Neural progenitor cell (in vitro differentiated cells): ENCODE results near the gene PPHLN1. TPM values are rescaled to one million over a fixed set of nuclear protein-coding genes. Genes with fewer than 3 reads are reported as not detected.

Experiments
- DNase-seq: peaks from one replicate; pipeline ENCODE4 v3.0.0-alpha.2; 2016; ENCODE audit warnings: low spot score
- H2AFZ ChIP-seq: fragments of 200-600 bp; sonication (generic); replicated peaks from 2 replicates; pipeline ENCODE4 v1.6.1; 2016; ENCODE audit warnings: antibody characterized with exemption
- H3F3A ChIP-seq: fragments of 200-600 bp; sonication (generic); 2 replicates; pipeline ENCODE4 v1.6.1; 2016; ENCODE audit warnings: antibody characterized with exemption, low read depth
- H3K27ac ChIP-seq: fragments of 200-600 bp; sonication (generic); 2 replicates; pipeline ENCODE4 v1.5.1; 2016; ENCODE audit warnings: mild to moderate bottlenecking
- H3K27me3 ChIP-seq: fragments of 200-600 bp; sonication (generic); 2 replicates; pipeline ENCODE4 v1.6.1; 2016; ENCODE audit warnings: mild to moderate bottlenecking, moderate library complexity
- H3K36me3 ChIP-seq: fragments of 200-600 bp; sonication (generic); 2 replicates; pipeline ENCODE4 v1.5.1; 2016
- H3K4me1 ChIP-seq: fragments of 200-600 bp; sonication (generic); 2 replicates; pipeline ENCODE4 v1.6.1; 2016; ENCODE audit warnings: mixed run types
- H3K4me2 ChIP-seq: fragments of 200-600 bp; sonication (generic); 2 replicates; pipeline ENCODE4 v1.6.1; 2016
- H3K4me3 ChIP-seq: fragments of 200-600 bp; sonication (generic); 2 replicates; pipeline ENCODE4 v1.5.1; 2016
- H3K79me2 ChIP-seq: fragments of 200-600 bp; sonication (generic); 2 replicates; pipeline ENCODE4 v1.6.1; 2016; ENCODE audit warnings: low read depth
- H3K9ac ChIP-seq: fragments of 200-600 bp; sonication (generic); 2 replicates; pipeline ENCODE4 v1.6.1; 2016
- H3K9me3 ChIP-seq: fragments of 200-600 bp; sonication (generic); 2 replicates; pipeline ENCODE4 v1.5.1; 2016; ENCODE audit warnings: low read depth
- H4K20me1 ChIP-seq: fragments of 200-600 bp; sonication (generic); 2 replicates; pipeline ENCODE4 v1.6.1; 2016; ENCODE audit warnings: low read depth
- H3K27ac Mint-ChIP-seq: 3 replicates; pipeline ENCODE4 v1.8.0; 2021; ENCODE audit warnings: mixed read lengths
- H3K27me3 Mint-ChIP-seq: 2 replicates; pipeline ENCODE4 v1.8.0; 2022; ENCODE audit warnings: low read depth, mild to moderate bottlenecking, inconsistent platforms, moderate library complexity, mixed read lengths; ENCODE audit not compliant: insufficient read depth
- H3K36me3 Mint-ChIP-seq: 3 replicates; pipeline ENCODE4 v1.8.0; 2021; ENCODE audit warnings: mixed read lengths
- H3K4me1 Mint-ChIP-seq: 3 replicates; pipeline ENCODE4 v1.8.0; 2021; ENCODE audit warnings: mixed read lengths
- H3K4me3 Mint-ChIP-seq: 3 replicates; pipeline ENCODE4 v1.8.0; 2021; ENCODE audit warnings: mild to moderate bottlenecking, moderate library complexity, mixed read lengths
- H3K9me3 Mint-ChIP-seq: 3 replicates; pipeline ENCODE4 v1.8.0; 2020; ENCODE audit warnings: mixed read lengths
- CTCF ChIP-seq: fragments of 200-600 bp; sonication (generic); IDR thresholded peaks from 2 replicates; pipeline ENCODE4 v1.5.1; 2017; ENCODE audit warnings: antibody characterized with exemption, mild to moderate bottlenecking
- EZH2 ChIP-seq: fragments of 200-600 bp; sonication (generic); IDR thresholded peaks from 2 replicates; pipeline ENCODE4 v1.6.1; 2017; ENCODE audit warnings: antibody characterized with exemption, mild to moderate bottlenecking, moderate library complexity
- EZH2phosphoT487 ChIP-seq: fragments of 200-600 bp; sonication (generic); IDR thresholded peaks from 2 replicates; pipeline ENCODE4 v1.6.1; 2017; ENCODE audit warnings: antibody characterized with exemption
- total RNA-seq: library from RNA; depleted of rRNA; stranded (reverse); fragments of >200 nt; gene quantifications from 2 replicates; pipeline ENCODE4 v1.2.3, GENCODE V29; 2015; ENCODE audit warnings: low replicate concordance

PPHLN1 gene
- total RNA-seq, 1 donor from 2014 or later: 95.5 TPM

GRCh38 chr12:42426746-42427145, 100.8 kb downstream of the PPHLN1 start:
- Histone ChIP-seq H3K4me3 (no peak overlapping the region), H3K9ac (no peak overlapping the region), H3K36me3 (peaks cover 8% of the 10 kb centered on the region), H3K27me3 (no peaks in the 10 kb centered on the region), H3K4me1 (peaks cover 14% of the 10 kb centered on the region), H4K20me1 (no peaks in the 10 kb centered on the region), H3K27ac (no peak overlapping the region), H3K79me2 (no peaks in the 10 kb centered on the region), H3K9me3 (no peaks in the 10 kb centered on the region), H3K4me2 (peak overlapping the region; percentile 15), H3F3A (no peaks in the 10 kb centered on the region), H2AFZ (no peak overlapping the region)
- no peaks in the 10 kb centered on the region for H3K27me3 Mint-ChIP-seq
- TF ChIP-seq EZH2phosphoT487 (no peak), CTCF (no peak), EZH2 (no peak)
- H3K4me3 Mint-ChIP-seq: no peak overlapping the region
- no peaks in the 10 kb centered on the region for H3K4me1 Mint-ChIP-seq
- no peak overlapping the region for H3K27ac Mint-ChIP-seq
- peak; percentile 35 for DNase-seq
- no peaks in the 10 kb centered on the region for H3K9me3 Mint-ChIP-seq
- H3K36me3 Mint-ChIP-seq: peaks cover 14% of the 10 kb centered on the region

- H3K9ac ChIP-seq: no peak overlapping the region
- no peak for DNase-seq
- no peaks in the 10 kb centered on the region for H3K4me1 Mint-ChIP-seq
- H3K4me2 ChIP-seq: no peak overlapping the region
- H3K4me3 Mint-ChIP-seq: no peak overlapping the region
- no peak for TF ChIP-seq EZH2phosphoT487
- H3F3A ChIP-seq: no peaks in the 10 kb centered on the region
- no peak overlapping the region for H3K27ac ChIP-seq
- H3K27ac Mint-ChIP-seq: no peak overlapping the region
- no peaks in the 10 kb centered on the region for H4K20me1 ChIP-seq
- H3K36me3 ChIP-seq: no peaks in the 10 kb centered on the region
- H3K27me3 Mint-ChIP-seq: no peaks in the 10 kb centered on the region
- H3K27me3 ChIP-seq: no peaks in the 10 kb centered on the region
- no peaks in the 10 kb centered on the region for H3K79me2 ChIP-seq
- no peak overlapping the region for H3K4me3 ChIP-seq
- peaks cover 14% of the 10 kb centered on the region for H3K4me1 ChIP-seq
- H2AFZ ChIP-seq: no peak overlapping the region
- no peaks in the 10 kb centered on the region for H3K9me3 Mint-ChIP-seq
- no peaks in the 10 kb centered on the region for H3K9me3 ChIP-seq
- peaks cover 19% of the 10 kb centered on the region for H3K36me3 Mint-ChIP-seq
Measured at GRCh38 chr12:42428850-42429249, 102.9 kb downstream of the PPHLN1 start.

- Histone ChIP-seq H3K79me2 (no peaks in the 10 kb centered on the region), H3K9me3 (no peaks in the 10 kb centered on the region), H3K27me3 (no peaks in the 10 kb centered on the region), H3K27ac (no peak overlapping the region), H3K36me3 (no peaks in the 10 kb centered on the region), H3F3A (no peaks in the 10 kb centered on the region), H3K4me3 (no peak overlapping the region), H4K20me1 (no peaks in the 10 kb centered on the region), H2AFZ (no peak overlapping the region), H3K4me1 (peaks cover under 1% of the 10 kb centered on the region), H3K9ac (no peak overlapping the region), H3K4me2 (no peak overlapping the region)
- no peak overlapping the region for H3K27ac Mint-ChIP-seq
- no peak overlapping the region for H3K4me3 Mint-ChIP-seq
- H3K9me3 Mint-ChIP-seq: no peaks in the 10 kb centered on the region
- DNase-seq: no peak
- H3K36me3 Mint-ChIP-seq: peaks cover 11% of the 10 kb centered on the region
- H3K27me3 Mint-ChIP-seq: no peaks in the 10 kb centered on the region
- H3K4me1 Mint-ChIP-seq: no peaks in the 10 kb centered on the region
- TF ChIP-seq EZH2phosphoT487 (no peak), EZH2 (no peak), CTCF (no peak)
Measured at GRCh38 chr12:42432517-42433140, 106.7 kb downstream of the PPHLN1 start.

GRCh38 chr12:42440608-42441007, 114.6 kb downstream of the PPHLN1 start:
- Histone ChIP-seq H3K9me3 (no peaks in the 10 kb centered on the region), H3K36me3 (no peaks in the 10 kb centered on the region), H3K79me2 (no peaks in the 10 kb centered on the region), H3K27ac (no peak overlapping the region), H3K27me3 (no peaks in the 10 kb centered on the region), H3F3A (no peaks in the 10 kb centered on the region), H4K20me1 (no peaks in the 10 kb centered on the region), H3K9ac (no peak overlapping the region), H3K4me2 (no peak overlapping the region), H3K4me1 (peaks cover 7% of the 10 kb centered on the region), H2AFZ (no peak overlapping the region), H3K4me3 (no peak overlapping the region)
- no peak overlapping the region for H3K27ac Mint-ChIP-seq
- peaks cover 6% of the 10 kb centered on the region for H3K9me3 Mint-ChIP-seq
- DNase-seq: no peak
- no peaks in the 10 kb centered on the region for H3K4me1 Mint-ChIP-seq
- H3K4me3 Mint-ChIP-seq: no peak overlapping the region
- H3K27me3 Mint-ChIP-seq: no peaks in the 10 kb centered on the region
- H3K36me3 Mint-ChIP-seq: peaks cover 36% of the 10 kb centered on the region
- TF ChIP-seq EZH2 (no peak), EZH2phosphoT487 (no peak), CTCF (no peak)
